HG03439 (cell line): ENCODE measurements around the gene IL17RE.
A peak's percentile ranks its signal among the peaks of the same experiment; 100 is the strongest.
"Not testable (repeated sequence)": the region's sequence is repeated elsewhere in the genome, so short reads cannot be mapped to it uniquely, and the experiment has no call there.

ENCODE experiments used
- ATAC-seq: cut with Tn5 transposase; IDR thresholded peaks from one replicate; pipeline ENCODE4 v1.9.1; 2021; ENCODE audit warnings: mild to moderate bottlenecking, moderate library complexity; ENCODE audit not compliant: unreplicated experiment

Gene IL17RE

DNA sequence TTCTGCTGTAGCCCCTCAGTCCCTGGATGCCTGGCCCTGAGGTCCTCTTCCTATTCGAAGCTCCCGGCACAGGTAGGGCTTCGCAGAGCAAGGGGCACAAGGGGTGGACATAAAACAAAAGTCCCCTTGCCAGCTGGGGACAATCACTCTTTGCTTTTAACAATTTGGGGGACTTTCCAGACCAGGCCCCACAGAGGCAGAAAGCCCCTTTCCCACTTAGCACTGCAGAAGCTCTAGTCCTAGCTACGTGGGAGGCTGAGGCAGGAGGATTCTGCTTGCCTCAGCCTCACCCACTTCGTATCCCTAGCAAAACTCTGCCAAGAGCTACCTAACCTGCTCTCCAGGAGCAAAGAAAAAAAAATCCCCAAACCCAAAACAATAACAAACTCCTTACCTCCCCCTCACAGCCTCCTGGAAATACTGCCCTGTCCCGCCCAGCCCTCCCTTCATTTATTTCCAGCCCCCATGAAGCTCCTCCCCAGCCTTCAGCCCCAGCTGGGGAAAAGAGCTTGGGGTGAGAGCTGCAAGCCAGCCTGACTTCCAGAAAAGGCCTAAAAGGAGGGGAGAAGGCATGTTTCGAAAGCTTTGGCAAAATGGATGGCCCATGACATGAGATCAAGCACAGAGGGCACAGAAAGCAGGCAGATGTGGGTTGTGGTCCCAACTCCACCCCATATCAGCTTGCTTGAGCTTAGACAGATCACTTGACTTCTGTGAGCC lies 22.7 kb upstream of the IL17RE start, which contains the start of gene CIDEC:
TSS of gene CIDEC (minus strand) at position 424 of the 720 bp plus-strand sequence. CDS start 1,767 bp downstream, outside the sequence.
- ATAC-seq: no peak

DNA sequence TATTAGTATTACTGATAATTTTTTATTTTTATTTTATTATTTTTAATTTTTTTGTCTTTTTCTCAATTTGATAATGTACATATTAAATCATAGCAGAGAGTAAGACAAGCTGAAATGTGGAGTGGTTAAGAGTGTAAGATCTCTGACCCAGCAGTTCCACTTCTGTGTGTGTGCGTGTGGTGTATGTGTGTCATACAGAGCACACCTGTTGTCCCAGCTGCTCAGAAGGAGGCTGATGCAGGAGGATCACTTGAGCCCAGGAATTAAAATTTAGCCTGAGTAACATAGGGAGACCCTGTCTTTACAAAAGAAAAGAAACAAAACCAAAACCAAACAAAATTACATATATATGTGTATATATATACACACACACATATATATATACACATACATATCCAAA lies 21.2 kb upstream of the IL17RE start:
- no peak for ATAC-seq

DNA sequence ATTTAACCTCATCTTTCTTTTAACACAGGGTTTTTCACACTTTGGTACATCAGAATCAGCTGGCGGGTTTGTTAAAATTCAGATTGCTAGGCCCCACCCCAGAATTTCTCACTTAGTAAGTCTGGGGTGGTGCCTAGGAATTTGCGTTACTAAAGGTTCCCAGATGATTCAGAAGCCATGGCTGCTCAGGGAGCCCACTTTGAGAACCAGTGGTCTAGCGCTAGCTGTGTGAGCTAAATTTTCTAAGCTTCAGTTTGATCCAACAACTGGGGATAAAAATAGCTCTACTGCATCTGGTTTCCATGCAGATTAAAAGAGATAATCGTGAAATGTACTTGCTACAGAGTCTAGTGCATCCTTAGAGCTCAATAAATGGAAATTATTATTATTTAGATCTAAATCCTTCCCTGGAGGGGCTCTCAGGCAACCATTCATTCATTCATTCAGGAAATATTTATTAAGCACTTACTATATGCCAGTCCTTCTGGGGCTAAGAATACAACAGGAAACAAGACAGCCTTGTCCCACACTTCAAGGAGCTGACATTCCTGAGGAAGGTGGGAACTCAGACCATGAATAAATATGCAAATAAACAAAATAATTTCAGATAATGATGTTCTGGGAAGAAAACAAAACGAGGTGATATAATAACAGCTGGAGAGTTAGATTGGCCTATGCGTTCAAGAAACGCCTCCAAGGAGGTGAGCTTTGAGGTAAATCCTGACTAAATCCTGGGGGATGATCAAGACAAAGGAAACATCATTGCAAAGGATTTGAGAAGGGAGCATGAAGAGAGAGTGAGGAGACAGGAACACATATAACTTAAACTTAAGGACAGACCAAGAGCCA lies 18.7 kb upstream of the IL17RE start:
- no peak for ATAC-seq

DNA sequence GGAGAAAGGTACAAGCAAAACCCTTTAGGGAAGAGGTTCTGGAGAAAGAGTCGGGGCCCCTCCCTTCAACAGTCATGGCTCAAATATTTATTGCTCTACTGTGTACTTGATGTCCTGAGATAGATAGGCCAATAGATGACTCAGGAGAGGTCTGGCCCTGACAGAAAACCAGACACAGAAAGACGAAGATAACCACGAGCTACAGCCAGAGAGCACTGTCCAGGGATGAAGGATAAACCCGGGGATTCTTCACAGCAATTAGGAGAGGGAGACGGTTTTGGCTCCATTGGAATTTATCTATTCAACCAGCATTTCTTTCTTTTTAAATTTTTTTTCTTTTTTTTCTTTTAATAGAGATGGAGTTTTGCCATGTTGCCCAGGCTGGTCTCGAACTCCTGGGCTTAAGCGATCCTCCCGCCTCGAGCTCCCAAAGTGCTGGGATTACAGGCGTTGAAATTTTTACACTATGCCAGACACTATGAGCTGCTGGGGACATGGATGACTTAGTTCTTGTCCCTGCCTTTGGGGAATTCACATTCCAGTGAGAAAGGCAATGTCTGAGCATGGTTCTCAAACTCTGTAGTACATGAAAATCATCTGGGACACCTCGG lies 18.0 kb upstream of the IL17RE start:
- ATAC-seq: no peak

DNA sequence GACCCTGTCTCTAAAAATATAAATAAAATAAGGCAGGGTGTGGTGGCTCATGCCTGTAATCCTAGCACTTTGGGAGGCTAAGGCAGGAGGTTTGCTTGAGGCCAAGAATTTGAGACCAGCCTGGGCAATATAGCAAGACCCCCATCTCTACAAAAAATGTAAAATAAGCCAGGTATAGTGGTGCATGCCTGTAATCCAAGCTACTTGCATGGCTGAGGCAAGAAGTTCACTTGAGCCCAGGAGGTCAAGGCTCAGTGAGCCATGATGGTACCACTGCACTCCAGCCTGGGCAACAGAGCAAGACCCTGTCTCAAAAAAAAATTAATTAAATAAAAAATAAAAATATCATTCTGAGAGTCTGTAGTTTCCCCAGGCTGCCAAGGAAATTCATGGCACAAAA lies 16.3 kb upstream of the IL17RE start:
- no peak for ATAC-seq

GRCh38 chr3:9887480-9887879 lies 15.2 kb upstream of the IL17RE start:
- ATAC-seq: no peak

- no peak for ATAC-seq
Observed at GRCh38 chr3:9888540-9888939, 14.1 kb upstream of the IL17RE start.

DNA sequence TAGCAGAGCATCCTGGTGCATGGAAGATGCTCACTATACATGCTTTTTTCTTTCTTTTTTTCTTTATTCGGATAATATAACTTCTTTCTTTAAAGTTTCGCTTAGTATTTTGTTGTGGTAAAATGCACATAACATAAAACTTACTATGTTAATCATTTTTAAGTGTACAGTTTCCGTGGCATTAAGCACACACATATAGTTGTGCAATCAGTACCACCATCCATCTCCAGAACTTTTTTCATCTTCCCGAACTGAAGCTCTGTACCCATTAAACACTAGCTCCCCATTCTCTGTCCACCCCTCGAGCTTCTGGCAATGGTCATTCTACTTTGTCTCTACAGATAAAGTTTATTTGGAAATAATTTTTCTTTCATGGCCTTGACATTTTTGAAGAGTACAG lies 13.2 kb upstream of the IL17RE start:
- ATAC-seq: no peak

DNA sequence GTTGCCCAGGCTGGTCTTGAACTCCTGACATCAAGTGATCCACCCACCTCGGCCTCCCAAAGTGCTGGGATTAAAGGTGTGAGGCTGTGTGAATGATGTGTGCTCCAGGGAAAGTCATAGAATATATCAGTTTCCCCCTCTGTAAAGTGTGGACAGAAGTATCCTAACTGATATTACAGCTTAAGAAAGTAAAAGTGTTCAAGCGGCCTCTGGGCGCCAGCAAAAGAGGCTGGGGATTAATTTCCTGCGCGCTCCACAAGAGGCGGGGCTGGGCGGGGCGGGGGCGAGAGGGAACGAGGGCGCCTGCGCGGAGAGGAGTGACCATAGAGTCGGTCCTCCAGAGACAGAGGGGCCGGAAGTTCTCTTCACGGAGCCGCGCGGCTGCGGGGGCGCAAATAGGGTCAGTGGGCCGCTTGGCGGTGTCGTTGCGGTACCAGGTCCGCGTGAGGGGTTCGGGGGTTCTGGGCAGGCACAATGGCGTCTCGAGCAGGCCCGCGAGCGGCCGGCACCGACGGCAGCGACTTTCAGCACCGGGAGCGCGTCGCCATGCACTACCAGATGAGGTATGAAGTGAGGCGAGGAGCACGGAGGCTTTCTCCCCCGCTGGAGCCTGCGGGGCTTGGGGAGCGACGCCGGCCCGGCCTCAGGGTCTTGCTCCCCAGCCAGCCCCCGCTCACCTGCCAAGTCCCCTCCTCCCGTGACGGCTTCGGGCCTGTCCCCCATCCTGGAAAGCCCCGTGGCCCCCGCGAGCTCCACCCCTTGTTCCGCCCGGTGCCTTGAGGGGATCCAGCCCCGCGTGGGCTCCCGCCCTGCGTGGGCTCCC lies 12.2 kb upstream of the IL17RE start, which contains the start of gene JAGN1:
TSS of gene JAGN1 (plus strand) at position 362 of the 823 bp plus-strand sequence. CDS start at position 475, 113 bp downstream.
- ATAC-seq: peak; percentile 80

DNA sequence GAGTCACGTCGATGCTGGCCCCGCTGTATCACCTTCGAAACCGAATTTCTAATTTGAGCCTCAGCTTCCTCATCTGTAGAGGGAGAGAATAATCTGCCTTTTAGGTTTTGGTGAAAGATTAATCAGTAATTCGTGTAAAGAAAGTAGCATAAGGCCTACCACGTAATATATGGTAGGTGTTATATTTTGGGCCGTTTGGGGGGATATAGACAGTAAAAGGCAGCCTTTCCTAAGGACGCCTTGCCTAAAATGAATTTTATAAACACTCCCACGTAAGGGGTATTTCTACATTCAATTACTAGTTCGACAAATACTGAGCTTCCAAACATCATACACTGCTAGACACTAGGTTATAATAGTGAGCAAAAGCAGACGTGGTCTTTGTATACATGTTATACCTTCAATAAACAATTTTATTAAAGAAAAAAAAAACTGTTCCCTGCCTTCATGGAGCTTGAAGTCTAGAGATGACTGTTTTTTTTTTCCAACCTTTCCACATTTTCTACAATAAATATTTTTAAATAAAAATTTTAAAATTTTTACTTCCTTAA lies 11.5 kb upstream of the IL17RE start:
- no peak for ATAC-seq

DNA sequence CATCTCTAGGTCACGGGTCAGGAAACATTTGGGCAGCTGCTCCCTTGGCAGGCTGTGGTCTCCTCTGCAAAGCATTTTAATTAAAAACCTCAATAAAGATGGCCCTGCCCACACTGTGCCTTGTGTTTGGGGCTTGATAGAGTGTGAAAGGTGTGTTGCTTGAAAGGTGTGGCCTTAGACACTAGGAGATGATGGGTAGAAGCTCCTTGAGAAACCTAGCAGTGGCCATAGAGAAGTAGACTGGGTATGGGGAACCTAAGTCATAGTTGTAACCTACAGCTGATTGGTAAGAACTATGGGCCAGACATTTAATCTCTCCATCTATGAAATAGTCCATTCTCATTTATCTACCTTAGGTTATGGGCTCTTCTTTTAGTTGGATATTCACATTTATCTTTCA lies 8.9 kb upstream of the IL17RE start:
- no peak for ATAC-seq

DNA sequence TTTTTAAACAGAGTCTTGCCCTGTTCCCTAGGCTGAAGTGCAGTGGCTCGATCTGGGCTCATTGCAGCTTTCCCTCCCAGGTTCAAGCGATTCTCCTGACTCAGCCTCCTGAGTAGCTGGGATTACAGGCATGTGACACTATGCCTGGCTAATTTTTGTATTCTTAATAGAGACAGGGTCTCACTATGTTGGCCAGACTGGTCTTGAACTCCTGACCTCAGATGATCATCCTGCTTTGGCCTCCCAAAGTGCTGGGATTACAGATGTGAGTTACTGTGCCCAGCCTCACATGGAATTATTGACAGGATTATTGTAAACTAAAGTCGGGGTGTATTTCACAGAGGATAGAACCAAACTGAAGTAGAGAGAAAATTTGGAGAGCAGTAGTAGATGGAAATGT lies 6.9 kb upstream of the IL17RE start:
- not testable (repeated sequence) for ATAC-seq

DNA sequence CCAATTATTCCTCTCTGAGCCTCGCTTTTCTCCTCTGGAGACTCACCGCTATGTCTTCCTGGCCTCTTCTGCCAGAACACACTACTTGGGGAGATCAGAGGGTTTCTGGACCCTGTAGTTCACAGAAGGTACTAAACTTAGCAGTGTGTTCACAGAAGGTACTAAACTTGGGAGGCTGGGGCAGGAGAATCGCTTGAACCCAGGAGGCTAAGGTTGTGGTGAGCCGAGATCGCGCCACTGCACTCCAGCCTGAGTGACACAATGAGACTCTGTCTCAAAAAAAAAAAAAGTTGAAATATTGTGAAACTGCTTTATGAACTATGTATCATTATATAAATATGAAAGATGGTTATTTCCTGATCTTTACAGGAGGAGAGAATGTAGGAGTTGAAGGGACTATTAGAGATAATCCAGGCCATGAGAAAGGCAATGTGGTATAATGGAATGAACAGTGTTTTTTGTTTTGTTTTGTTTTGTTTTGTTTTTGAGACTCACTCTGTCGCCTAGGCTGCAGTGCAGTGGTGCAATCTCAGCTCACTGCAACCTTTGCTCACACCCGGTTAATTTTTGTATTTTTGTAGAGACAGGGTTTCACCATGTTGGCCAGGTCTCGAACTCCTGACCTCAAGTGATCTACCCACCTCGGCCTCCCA lies 5.8 kb upstream of the IL17RE start:
- not testable (repeated sequence) for ATAC-seq

GRCh38 chr3:9897408-9898372 lies 5.0 kb upstream of the IL17RE start:
- ATAC-seq: no peak

- no peak for ATAC-seq
Observed at GRCh38 chr3:9898467-9899241, 4.0 kb upstream of the IL17RE start.

DNA sequence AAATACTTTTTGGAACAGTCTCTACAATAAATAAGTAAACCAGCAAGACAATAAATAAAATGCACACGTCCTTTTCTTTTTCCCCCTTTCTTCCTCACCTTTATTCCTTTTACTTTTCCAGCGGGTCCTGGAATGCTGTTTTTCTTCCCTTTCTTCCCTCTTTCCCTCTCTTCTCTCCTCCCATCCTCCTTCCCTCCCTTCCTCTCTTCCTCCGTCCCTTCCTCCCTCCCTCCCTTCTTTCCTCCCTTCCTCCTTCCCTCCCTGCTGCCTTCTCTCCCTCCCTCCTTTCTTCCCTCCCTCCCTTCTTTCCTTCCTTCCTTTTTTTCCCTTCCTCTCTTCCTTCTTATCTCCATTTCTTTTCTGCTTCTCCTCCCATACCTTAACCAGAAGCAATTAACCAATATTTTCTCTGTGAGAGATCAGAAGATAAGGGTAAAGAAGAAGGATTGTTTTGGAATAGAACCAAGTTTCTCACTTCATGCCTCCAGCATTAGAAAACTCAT lies 3.3 kb upstream of the IL17RE start:
- ATAC-seq: no peak

- ATAC-seq: not testable (repeated sequence)
Observed at GRCh38 chr3:9900965-9901415, 1.7 kb upstream of the IL17RE start.

GRCh38 chr3:9901967-9902366 lies 681 bp upstream of the IL17RE start:
- ATAC-seq: no peak
